NCI-H460 (cell line): ENCODE measurements around the gene LRP1B. TPM values are rescaled to one million over a fixed set of nuclear protein-coding genes. Genes with fewer than 3 reads are reported as not detected.
"Not testable (repeated sequence)": the region's sequence is repeated elsewhere in the genome, so short reads cannot be mapped to it uniquely, and the experiment has no call there.

Source experiments
- DNase-seq: peaks from one replicate; pipeline ENCODE4 v3.0.0-alpha.2; 2016; ENCODE audit warnings: low read depth; ENCODE audit errors: extremely low read depth
- total RNA-seq: library from RNA; depleted of rRNA; stranded (reverse); fragments of >200 nt; shearing (Covaris generic); gene quantifications from 2 replicates; pipeline ENCODE4 v1.2.3, GENCODE V29; 2014

The LRP1B gene
- total RNA-seq, 1 experiment from 2014 or later = 4.0 TPM

DNA sequence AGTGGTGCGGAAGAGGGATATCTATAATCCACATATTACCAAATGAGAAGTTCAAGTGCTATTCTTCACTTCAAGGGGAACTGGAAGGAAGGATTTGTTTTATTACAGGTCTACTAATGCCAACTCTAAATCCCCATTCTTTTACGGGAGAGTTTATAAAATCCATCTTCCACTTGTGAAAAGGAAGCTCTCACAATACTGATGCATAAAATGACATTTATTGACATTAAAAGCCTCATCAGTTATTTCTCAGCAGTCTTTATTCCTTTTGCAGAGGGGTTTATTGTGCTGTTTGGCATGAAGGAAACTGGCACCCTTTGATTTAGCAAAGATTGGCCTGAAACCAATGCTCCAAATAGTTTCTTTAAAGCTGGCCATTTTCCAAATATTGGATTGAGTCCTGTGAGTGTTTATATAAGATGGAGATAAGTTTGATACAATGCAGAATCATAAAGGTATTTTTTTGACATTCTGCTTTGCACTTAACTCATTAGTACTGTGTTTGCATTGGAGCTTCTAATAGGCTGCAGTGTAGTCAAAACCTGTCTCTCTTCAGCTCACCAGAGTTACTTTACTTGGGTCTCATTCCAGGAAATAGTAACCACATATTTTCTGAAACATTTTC, 26.6 kb downstream of the LRP1B start:
- DNase-seq = no peak

DNA sequence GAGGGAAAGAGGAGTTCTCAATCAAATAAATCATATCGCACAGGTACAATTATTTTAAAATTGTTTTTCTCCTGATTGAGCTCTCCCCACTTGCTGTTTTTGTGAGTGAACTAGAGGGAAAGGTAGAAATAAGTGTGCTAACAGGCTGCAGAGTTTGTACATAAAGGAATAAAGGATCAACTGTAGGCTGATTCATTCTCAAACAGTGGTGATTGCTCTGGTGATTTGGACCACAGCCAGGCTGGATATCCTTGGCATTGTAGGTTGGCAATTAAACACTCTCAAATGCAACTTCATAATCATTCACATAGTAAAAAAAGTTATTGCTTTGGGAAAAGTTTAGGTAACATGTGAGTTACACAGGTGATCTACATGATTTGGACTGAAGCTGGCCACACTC, 29.8 kb downstream of the LRP1B start:
- DNase-seq = no peak

DNA sequence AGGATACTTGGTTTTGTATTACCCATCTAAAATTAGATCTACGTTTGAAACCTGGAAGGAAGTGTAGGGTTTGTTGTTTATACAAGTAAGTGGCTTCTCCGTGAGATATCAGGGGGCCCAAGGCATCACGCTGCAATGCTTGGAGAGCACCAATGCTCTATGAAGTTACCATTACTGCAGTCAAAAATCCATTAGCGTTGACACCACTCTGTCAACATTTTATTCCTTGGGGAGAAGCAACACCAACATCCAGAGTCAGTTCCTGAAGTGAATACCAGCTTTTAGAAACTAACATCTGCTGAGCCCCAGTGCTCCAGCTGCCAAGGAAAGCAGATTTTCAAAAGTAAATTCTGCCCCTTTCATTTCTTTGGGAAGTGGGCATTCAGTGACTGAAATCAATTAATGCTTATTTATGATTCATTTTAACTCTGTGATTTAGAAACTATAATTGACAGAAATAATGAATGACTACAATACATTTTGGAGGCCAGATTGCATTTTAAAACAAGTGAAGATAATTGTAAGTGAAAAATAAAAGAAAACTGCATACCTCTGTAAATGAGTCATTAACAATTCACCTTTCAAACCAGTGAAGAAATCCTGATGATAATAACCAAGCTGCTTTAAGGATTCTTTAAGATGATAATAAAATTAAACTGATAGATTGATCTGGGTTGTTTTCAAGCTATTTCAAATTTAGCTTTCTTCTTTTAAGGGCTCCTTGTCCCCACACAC, 30.5 kb downstream of the LRP1B start:
- DNase-seq = no peak

DNA sequence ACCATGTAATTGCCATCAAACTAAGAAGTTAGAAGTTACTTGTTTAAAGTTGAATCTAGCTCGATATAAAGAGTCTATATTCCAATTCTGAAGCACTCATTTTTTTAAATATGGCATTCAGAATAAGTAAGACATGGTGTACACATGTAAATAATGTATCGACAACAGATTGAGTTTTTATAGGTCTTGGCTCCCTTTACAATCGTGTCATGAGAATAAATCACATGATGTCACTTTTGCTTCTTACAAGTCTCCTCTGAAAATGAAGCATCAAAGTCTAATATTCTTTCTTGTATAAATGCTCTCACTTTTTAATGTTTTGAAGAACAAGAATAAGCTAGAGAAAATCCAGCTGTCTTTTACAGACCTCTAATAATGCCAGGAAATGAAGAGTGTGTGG, 33.1 kb downstream of the LRP1B start:
- no peak for DNase-seq

DNA sequence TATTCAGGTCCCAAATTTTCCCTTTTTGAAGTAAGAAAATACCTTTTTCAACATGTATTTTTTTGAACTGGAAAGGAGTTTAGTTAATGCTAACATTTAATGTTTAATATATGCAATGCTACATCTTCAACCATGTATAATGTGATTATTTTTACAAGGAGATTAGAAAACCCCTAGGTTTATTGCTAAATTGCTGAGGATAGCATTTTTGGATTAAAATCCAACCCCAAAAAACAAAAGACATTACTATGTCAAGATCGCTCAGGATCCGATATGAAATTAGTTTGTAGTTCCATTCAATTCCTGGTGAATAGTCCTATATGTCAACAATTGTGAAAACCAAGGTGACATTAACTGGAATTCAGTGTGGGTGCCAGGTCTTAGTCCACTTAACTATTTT, 35.2 kb downstream of the LRP1B start:
- DNase-seq = no peak

DNA sequence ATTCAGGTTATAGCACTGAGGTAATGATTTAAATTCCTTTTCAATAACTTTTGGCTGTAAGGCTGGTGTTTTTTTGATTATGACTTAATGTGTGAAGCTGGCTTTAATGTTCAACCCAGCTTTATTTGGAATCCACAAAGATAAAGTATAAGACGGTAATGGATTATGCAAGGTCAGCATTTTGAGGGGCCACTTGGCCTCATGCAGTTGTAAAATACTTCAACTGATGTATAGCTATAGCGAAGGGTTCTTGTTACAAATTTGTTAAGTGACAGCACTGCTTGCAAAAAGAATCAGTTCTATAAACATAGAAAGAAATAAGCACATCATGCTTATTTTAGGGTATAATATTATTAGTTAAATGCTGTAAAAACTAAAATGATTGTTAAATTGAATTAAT, 36.6 kb downstream of the LRP1B start:
- no peak for DNase-seq

DNA sequence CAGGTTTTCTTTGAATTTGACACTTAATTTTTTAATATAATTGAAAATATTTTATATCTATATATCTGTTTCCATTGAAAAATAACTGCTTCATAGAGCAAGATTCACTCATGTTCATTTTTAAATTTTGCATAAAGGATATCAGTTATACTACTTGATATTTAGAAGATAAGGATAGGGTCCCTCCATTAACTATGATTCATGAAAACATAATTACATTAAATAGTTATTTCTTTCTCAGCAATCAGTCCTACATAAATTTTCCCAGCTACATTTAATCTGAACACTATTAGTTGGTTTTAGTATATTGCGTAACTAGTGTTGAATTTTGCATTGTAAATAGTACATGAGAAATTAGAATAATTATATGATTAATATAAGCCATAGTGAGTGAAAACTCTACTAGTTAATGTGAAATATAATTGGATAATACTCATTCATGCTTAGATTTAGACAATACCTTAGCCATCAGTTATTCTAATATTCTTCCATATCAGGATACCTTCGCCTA, 42.7 kb downstream of the LRP1B start:
- DNase-seq = no peak

DNA sequence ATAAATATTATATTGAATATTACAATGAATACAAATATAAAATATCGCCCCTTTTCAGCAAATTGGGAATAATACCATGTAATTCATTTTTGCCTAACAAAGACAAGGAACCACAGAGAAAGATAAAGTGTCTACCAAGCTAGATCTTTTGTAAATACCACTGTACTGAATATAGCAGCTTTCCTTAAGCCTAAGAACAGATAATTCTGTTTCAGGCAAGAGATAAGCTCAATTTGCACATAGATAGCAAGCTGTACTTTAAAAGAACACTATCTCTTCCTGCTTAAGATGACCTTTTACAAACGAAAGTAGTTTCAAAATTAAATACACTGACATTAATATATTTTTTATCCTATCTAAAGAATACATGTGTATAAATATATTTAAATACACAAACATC, 43.2 kb downstream of the LRP1B start:
- DNase-seq = not testable (repeated sequence)

DNA sequence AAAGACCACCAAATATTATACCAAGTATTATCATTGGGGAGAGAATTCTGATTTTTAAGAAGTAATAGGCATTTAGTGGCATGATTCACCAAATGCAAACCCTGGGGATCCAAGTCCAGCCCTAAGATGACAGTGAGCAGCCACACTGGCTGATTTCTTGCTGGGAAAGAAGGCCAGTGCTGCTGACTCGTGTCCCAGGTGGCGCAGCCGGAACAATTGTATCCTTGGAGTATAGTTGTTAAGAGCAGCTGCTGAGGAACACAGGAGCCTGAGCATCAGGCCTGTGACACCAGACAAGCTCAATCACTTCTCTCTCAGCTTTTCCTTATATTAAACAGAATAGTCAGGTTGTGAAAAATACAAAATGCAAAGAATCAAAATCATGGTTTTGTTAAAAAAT, 48.4 kb downstream of the LRP1B start:
- DNase-seq = no peak

DNA sequence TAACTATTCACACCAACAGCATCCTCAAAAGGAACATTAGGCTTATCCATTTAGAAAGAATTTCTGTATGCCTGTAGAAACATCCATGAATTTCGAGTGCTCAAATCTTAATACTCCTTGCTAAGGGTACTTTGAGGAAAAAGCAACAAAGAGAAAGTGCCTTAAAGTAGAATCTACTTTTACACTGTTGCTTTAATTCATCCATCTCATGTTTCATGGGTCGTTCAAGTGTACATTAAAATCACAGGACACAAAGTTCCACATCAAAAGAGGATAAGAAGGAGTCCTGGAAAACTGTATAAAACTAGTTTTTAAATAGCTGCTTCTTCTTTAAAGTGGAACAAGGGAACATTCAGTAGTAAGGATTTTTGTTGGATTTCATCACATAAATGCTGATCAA, 54.5 kb downstream of the LRP1B start:
- DNase-seq = no peak

DNA sequence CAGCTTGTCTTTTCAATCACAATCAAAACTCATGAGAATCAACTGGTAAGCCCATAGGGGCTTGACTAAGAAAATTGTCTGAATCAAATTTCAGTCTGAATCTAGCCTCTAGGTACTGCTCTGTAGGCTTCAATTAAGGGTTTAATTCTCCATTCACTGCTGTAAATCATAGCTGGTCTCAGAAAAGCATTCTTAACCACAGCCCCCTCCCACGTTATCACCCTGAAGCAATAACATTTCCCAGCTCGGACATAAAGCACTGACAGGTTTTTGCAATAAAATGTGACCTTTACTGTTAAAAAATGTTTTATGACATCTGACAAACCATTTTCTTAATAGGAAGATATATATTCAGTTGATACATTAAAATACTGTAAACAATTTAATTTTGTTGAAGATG, 55.0 kb downstream of the LRP1B start:
- DNase-seq = no peak

DNA sequence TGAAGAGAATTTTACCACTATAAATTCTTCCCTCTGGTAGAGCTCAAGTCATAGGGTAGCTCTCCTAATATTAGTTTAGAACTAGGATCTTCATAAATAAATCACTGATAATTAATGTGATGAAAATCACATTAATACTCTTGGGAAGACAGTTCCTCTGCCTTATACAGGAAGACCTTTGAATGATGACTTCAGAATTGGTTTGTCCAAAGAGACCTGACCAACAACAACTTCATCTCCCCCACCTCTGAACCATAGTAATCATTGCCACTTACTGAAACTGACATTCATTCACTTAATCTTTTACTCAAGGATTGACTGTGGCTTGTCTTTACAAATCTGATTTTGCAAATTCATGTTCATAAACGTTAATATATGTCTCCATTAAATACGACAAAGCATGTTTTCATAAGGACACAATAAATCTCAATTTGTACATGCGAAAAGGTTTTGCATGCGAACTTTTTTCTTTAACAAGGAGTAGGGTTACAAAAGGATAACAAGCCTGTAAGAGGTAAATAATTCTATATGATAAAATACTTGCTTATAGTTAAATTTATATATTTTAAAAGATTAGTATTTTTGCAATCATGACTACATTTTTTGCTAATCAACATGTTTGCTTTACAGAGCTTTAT, 61.4 kb downstream of the LRP1B start:
- no peak for DNase-seq

DNA sequence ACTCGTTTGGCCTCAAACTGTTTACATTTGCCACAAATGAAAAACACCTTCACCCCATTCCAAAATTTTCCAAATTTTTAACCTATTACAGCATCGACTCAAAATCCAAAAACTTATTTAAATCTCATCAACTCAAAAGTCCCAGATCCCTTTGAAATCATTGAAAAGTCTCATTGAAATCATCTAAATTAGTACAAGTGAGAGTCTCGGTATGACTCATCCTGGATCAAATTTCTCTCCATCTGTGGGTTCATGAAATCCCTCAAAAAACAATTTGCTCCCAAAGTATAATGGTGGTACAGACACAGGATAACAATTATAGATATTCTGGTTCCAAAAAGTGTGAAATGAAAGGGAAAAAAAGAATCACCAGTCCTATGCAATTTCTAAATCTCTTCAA, 65.1 kb downstream of the LRP1B start:
- no peak for DNase-seq

DNA sequence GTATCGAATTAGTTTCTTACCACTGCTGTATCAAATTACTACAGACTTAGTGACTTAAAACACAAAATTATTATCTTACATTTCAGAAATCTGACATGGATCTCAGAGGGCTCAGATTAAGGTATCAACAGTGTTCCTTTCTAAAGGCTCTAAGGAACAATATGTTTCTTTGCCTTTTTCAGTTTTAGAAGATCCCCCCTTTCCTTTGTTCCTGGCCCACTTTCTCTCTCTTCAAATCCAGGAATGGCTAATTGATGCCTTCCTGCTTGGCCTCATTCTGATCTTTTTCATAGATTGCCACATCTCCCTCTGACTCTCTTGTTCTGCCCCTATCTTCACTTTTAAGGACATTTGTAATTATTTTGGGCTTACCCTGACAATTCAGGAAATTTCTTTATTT, 65.7 kb downstream of the LRP1B start:
- DNase-seq = no peak

DNA sequence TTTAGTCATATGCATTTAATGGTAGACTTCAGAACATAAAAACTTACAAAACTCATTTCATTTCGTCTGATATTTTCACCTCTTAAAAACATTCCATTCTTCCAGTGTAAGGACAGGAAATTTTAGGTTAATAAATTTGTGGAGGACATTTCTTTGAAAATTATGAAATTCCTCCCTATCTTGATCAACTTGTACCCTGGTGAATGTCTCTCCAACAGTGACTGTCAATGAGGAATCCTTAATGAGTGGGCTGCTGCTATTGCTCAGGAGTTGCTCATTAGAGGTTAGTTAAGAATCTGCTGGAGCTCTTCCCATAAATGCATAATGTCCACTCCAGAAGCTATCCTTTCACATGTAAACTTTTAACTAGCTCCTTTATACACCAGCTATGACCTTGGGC, 69.1 kb downstream of the LRP1B start:
- no peak for DNase-seq

DNA sequence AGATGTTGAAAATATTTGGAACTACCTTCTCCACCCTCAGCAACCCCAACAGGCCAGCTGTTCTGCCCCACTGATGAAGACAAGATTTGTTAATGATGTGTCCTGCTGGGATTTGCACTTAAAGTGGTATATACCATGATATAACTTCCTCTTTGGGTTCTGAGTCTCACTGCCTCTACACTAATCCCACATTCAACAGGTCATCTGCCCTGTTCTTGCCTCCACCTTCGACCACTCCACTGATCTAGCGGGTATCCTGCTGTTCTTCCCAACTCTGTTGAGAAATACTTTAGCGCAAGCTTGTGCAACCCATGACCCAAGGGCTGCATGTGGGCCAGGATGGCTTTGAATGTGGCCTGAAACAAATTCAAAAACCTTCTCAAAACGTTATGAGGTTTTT, 72.7 kb downstream of the LRP1B start:
- no peak for DNase-seq

DNA sequence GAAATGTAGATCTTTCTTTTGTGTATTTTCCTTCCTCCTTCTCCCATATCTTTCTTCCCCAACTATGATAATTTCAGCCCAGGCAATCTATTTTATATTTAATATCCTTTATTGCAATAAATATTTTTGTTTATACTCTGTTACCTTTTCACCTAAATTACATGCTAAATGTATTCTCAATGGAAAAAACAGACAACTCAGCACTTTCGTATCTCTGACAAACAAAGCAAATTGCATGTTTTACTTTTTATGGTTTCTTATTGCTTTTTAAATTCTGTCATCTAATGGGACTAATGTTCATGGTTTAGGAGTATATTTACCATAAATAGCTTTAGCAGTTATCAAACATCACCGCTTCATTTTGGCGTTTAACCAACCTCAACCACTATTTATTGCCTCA, 74.0 kb downstream of the LRP1B start:
- DNase-seq = no peak

DNA sequence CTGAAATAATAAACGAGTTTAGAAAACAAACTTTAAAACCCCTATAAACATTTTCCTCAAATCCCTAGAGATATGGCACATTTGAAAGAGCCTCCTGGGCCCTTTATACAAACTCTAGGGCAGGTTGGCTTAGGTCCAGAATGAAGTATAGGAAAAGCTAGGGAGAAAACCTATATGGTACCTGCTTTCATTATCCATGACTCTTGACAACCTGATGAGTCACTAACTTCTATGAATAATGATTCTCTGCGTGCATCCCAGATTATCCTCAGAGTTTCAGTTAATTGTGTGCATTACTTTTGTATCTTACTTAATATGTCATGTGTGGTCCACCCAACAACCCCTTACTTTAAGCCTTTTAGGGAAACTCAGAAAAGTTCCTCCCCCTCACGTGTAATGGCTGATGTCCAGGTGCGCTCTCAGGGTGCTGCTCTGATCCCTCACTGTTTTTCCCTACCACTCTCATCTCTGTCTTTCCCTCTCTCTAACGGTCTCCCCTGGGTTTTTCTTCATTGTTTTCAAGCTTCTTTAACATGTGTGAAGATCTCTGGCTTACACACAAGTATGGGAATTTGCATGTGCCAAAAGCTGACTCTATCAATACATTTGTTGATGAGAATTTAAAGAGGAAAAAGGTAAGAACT, 78.5 kb downstream of the LRP1B start:
- no peak for DNase-seq

DNA sequence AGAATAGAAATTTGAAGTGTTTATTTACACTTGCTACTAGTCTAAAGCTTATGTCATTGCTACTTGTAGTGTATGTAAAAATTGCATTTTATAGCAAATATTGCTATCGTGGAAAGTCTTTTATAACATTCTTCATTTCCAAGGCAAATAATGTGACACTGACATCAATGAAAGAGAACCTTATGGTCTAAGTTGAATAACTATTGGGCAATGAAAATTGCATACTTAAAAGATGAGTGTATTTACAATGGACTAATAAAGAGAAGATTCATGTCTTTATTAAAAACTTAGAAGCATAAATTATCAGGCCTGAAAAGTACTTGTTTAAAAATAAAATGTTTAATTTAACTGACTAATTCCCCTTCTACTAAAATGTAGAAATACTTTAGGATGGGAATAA, 82.2 kb downstream of the LRP1B start:
- no peak for DNase-seq

DNA sequence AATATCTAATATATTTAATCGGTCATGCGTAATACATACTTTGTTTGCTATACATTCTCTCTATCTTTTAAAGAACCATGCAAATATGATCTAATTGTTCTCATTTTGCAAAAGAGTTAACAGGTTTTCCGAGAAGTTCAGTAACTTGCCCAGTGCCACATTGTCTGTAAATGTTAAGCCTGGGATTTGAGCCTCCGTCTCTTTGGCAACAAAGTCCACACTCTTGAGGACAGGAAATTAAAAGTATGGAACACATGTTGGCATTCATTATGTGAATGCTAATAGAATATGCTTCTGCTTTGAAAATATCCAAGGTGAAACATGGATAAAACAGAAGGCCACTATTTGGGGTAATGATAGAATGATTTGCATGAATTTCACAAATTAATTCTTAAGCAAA, 85.2 kb downstream of the LRP1B start:
- no peak for DNase-seq

DNA sequence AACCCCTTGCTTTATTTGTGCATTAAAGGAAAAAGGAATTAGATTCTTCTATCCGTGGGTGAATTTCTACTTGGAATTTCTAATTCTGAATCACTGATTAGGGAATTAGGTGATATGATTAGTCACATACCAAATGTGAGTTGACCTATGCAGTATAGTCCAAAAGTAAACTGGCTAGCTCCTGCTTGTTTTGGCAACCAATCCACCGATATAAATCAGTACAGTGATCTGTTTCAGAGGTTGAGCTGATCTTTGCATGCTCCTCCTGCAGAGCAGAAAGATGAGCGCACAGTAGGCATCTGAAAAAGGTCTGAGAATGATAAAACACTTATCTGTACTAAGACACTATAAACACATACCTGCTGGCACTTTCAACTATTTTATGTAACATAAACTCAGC, 86.6 kb downstream of the LRP1B start:
- DNase-seq = no peak
